Measurements from ENCODE around the gene TPD52L1. TPM values are rescaled to one million over a fixed set of nuclear protein-coding genes. Genes with fewer than 3 reads are reported as not detected.

The TPD52L1 gene
- total RNA-seq, 1 donor from 2014 or later: 200 TPM

- Mint-ChIP-seq H3K9me3 (peaks cover 74% of the 10 kb centered on the region), H3K27ac (no peak overlapping the region), H3K36me3 (peaks cover 88% of the 10 kb centered on the region), H3K4me1 (no peaks in the 10 kb centered on the region), H3K27me3 (ENCODE audit: low read depth) (no peaks in the 10 kb centered on the region), H3K4me3 (no peak overlapping the region)
- no peak for TF ChIP-seq CTCF (IDR thresholded peaks at IDR 0.05; ENCODE audit: unreplicated experiment)
- DNase-seq (ENCODE audit: low spot score in 2 of 2, unreplicated experiment in 2 of 2): no peak
These were observed 132.4 kb downstream of the TPD52L1 start for GRCh38 chr6:125285936-125286335.

- no peak for DNase-seq (ENCODE audit: low spot score in 2 of 2, unreplicated experiment in 2 of 2)
- Mint-ChIP-seq H3K27ac (no peak overlapping the region), H3K4me3 (no peak overlapping the region), H3K27me3 (ENCODE audit: low read depth) (no peaks in the 10 kb centered on the region), H3K9me3 (peaks cover 59% of the 10 kb centered on the region), H3K4me1 (peaks cover under 1% of the 10 kb centered on the region), H3K36me3 (peaks cover 82% of the 10 kb centered on the region)
- TF ChIP-seq CTCF (IDR thresholded peaks at IDR 0.05; ENCODE audit: unreplicated experiment): no peak
These were observed 134.1 kb downstream of the TPD52L1 start for GRCh38 chr6:125287718-125288117.

- Mint-ChIP-seq H3K4me1 (peaks cover 40% of the 10 kb centered on the region), H3K27me3 (ENCODE audit: low read depth) (no peaks in the 10 kb centered on the region), H3K36me3 (peaks cover 61% of the 10 kb centered on the region), H3K27ac (peak overlapping the region; percentile 14), H3K4me3 (no peak overlapping the region), H3K9me3 (peaks cover 4% of the 10 kb centered on the region)
- no peak for TF ChIP-seq CTCF (IDR thresholded peaks at IDR 0.05; ENCODE audit: unreplicated experiment)
- DNase-seq (ENCODE audit: low spot score in 2 of 2, unreplicated experiment in 2 of 2): no peak
These were observed 140.0 kb downstream of the TPD52L1 start for GRCh38 chr6:125293587-125293986.

- H3K4me3 Mint-ChIP-seq: no peak overlapping the region
- TF ChIP-seq CTCF (IDR thresholded peaks at IDR 0.05; ENCODE audit: unreplicated experiment): no peak
These were observed 140.5 kb downstream of the TPD52L1 start for GRCh38 chr6:125294036-125294435.

GRCh38 chr6:125294925-125295324 is 141.4 kb downstream of the TPD52L1 start:
- no peaks in the 10 kb centered on the region for H3K9me3 Mint-ChIP-seq

More at GRCh38 chr6:125294036-125294435, 140.5 kb downstream of the TPD52L1 start:
- Mint-ChIP-seq H3K27ac (peak overlapping the region; percentile 14), H3K27me3 (ENCODE audit: low read depth) (no peaks in the 10 kb centered on the region), H3K4me1 (peaks cover 41% of the 10 kb centered on the region), H3K36me3 (peaks cover 62% of the 10 kb centered on the region), H3K9me3 (peaks cover 4% of the 10 kb centered on the region)
- DNase-seq (ENCODE audit: low spot score in 2 of 2, unreplicated experiment in 2 of 2): no peak

More at GRCh38 chr6:125294925-125295324, 141.4 kb downstream of the TPD52L1 start:
- H3K36me3 Mint-ChIP-seq: peaks cover 62% of the 10 kb centered on the region
- DNase-seq (ENCODE audit: low spot score in 2 of 2, unreplicated experiment in 2 of 2): no peak
- no peak overlapping the region for H3K27ac Mint-ChIP-seq
- H3K4me1 Mint-ChIP-seq: peaks cover 48% of the 10 kb centered on the region
- no peak for TF ChIP-seq CTCF (IDR thresholded peaks at IDR 0.05; ENCODE audit: unreplicated experiment)
- no peak overlapping the region for H3K4me3 Mint-ChIP-seq
- no peaks in the 10 kb centered on the region for H3K27me3 Mint-ChIP-seq (ENCODE audit: low read depth)

Data from mesothelial cell of epicardium (in vitro differentiated cells).